Hindlimb muscle (tissue), 1 donor: ENCODE results near the gene MID2. TPM values are rescaled to one million over a fixed set of nuclear protein-coding genes. Genes with fewer than 3 reads are reported as not detected.
A peak's percentile ranks its signal among the peaks of the same experiment; 100 is the strongest.
"Not testable (repeated sequence)": the region's sequence is repeated elsewhere in the genome, so short reads cannot be mapped to it uniquely, and the experiment has no call there.

ENCODE experiments used
- DNase-seq: peaks from one replicate; pipeline ENCODE4 v3.0.0-alpha.2; 2013
- polyA plus RNA-seq: library from polyadenylated mRNA; unstranded; fragments of 120-200 nt; gene quantifications from one replicate; pipeline ENCODE4 v1.2.1, GENCODE V29; 2013; ENCODE audit not compliant: insufficient read length

Gene MID2
- polyA plus RNA-seq, 1 donor = 8.4 TPM

GRCh38 chrX:107842715-107843400, 17.2 kb downstream of the MID2 start:
- DNase-seq = no peak

GRCh38 chrX:107845625-107846024, 20.0 kb downstream of the MID2 start:
- no peak for DNase-seq

GRCh38 chrX:107848591-107848990, 22.9 kb downstream of the MID2 start:
- DNase-seq = no peak

- DNase-seq = no peak
Observed at GRCh38 chrX:107849747-107850421, 24.2 kb downstream of the MID2 start.

GRCh38 chrX:107850422-107850765, 24.7 kb downstream of the MID2 start:
- DNase-seq = no peak

GRCh38 chrX:107851215-107851614, 25.5 kb downstream of the MID2 start:
- DNase-seq = no peak

GRCh38 chrX:107851665-107852064, 26.0 kb downstream of the MID2 start:
- not testable (repeated sequence) for DNase-seq

- no peak for DNase-seq
Observed at GRCh38 chrX:107856289-107856688, 30.6 kb downstream of the MID2 start.

- not testable (repeated sequence) for DNase-seq
Observed at GRCh38 chrX:107857041-107857440, 31.4 kb downstream of the MID2 start.

- no peak for DNase-seq
Observed at GRCh38 chrX:107857837-107858236, 32.2 kb downstream of the MID2 start.

GRCh38 chrX:107861056-107861455, 35.4 kb downstream of the MID2 start:
- DNase-seq = no peak

GRCh38 chrX:107871136-107871535, 45.5 kb downstream of the MID2 start:
- DNase-seq = no peak

- DNase-seq = peak; percentile 5
Observed at GRCh38 chrX:107878106-107878505, 52.4 kb downstream of the MID2 start.

GRCh38 chrX:107880054-107880610, 54.5 kb downstream of the MID2 start:
- no peak for DNase-seq

- DNase-seq = no peak
Observed at GRCh38 chrX:107894038-107894437, 68.4 kb downstream of the MID2 start.

- DNase-seq = no peak
Observed at GRCh38 chrX:107902721-107903120, 77.1 kb downstream of the MID2 start.

GRCh38 chrX:107905366-107905765, 79.7 kb downstream of the MID2 start:
- no peak for DNase-seq

GRCh38 chrX:107924136-107924746, 98.6 kb downstream of the MID2 start:
- DNase-seq = no peak

GRCh38 chrX:107934262-107934661, 108.6 kb downstream of the MID2 start:
- no peak for DNase-seq

GRCh38 chrX:107935200-107935599, 109.5 kb downstream of the MID2 start:
- no peak for DNase-seq

GRCh38 chrX:107935664-107936433, 110.2 kb downstream of the MID2 start:
- DNase-seq = no peak

GRCh38 chrX:107936434-107936730, 110.7 kb downstream of the MID2 start:
- DNase-seq = no peak

- no peak for DNase-seq
Observed at GRCh38 chrX:107940095-107940494, 114.4 kb downstream of the MID2 start.
